ENCODE data around the gene WDFY1. TPM values are rescaled to one million over a fixed set of nuclear protein-coding genes. Genes with fewer than 3 reads are reported as not detected.

The WDFY1 gene
- polyA plus RNA-seq, 3 donors = 31.7 to 59.8 (median 40.7) TPM

DNA sequence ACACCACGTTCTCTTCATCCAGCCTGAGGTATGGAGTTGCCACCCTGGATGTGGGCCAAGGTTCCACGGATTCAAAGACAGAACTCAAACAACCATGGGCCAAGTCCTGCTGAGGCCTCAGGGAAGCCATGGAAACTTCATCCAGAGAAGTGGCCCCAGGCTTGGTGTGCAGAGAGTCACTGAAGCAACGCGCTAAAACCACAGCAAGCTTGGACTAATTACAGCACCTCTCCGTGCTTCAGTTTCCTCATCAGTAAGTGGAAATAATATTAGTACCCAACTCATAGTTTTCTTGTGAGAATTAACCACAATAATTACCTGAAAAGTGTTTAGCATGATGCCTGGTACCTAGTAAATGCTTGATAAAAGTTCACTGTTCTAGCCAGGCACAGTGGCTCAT lies 88.6 kb downstream of the WDFY1 start:
- H3K4me1 ChIP-seq (ENCODE audit: control insufficient read depth in 1 of 2, insufficient read depth in 2 of 2, low read length in 2 of 2) = no peaks in the 10 kb centered on the region
- peak overlapping the region in 3 of 7 donors; percentile 25 to 55 (median 38) for H3K27ac Mint-ChIP-seq
- H3K9ac ChIP-seq (ENCODE audit: insufficient read depth, low read length, poor library complexity, severe bottlenecking) = no peak overlapping the region
- H3K4me3 ChIP-seq (replicated peaks in 1 of 3; ENCODE audit: low read depth in 2 of 3, low read length in 3 of 3) = no peak overlapping the region
- no peak overlapping the region for H3K4me2 ChIP-seq (replicated peaks; ENCODE audit: extremely low read depth, low read length, poor library complexity, severe bottlenecking)
- no peak overlapping the region for H2AFZ ChIP-seq (ENCODE audit: insufficient read depth, low read depth, low read length, poor library complexity, severe bottlenecking)
- H3K4me1 Mint-ChIP-seq = peaks cover 7% of the 10 kb centered on the region
- 56% methylated on average over 1 of the region's 5 CpGs for WGBS (ENCODE audit: insufficient coverage)
- peaks cover 40 to 44% of the 10 kb centered on the region in 2 donors for H3K36me3 Mint-ChIP-seq
- no peak overlapping the region for H3K4me3 Mint-ChIP-seq
- peaks cover 0 to 2% (median 0%) of the 10 kb centered on the region in 7 donors for H3K9me3 Mint-ChIP-seq
- H3K27ac ChIP-seq (ENCODE audit: low read depth in 1 of 2, low read length in 2 of 2) = no peak overlapping the region
- H4K20me1 ChIP-seq (ENCODE audit: insufficient read depth, low read length) = no peaks in the 10 kb centered on the region
- H3K36me3 ChIP-seq (replicated peaks in 1 of 2; ENCODE audit: control insufficient read depth in 1 of 2, insufficient read depth in 2 of 2, low read length in 2 of 2) = peaks cover 19 to 58% of the 10 kb centered on the region in 2 donors
- no peaks in the 10 kb centered on the region for H3K9me3 ChIP-seq (replicated peaks in 1 of 2; ENCODE audit: control insufficient read depth in 1 of 2, insufficient read depth in 1 of 2, low read length in 2 of 2)
- H3K27me3 Mint-ChIP-seq (ENCODE audit: low read depth in 3 of 3) = peaks cover 0 to 1% (median 0%) of the 10 kb centered on the region in 3 donors
- H3K27me3 ChIP-seq (ENCODE audit: control insufficient read depth in 2 of 2, insufficient read depth in 2 of 2, low read length in 2 of 2) = no peaks in the 10 kb centered on the region
- TF ChIP-seq, protein P1, sequence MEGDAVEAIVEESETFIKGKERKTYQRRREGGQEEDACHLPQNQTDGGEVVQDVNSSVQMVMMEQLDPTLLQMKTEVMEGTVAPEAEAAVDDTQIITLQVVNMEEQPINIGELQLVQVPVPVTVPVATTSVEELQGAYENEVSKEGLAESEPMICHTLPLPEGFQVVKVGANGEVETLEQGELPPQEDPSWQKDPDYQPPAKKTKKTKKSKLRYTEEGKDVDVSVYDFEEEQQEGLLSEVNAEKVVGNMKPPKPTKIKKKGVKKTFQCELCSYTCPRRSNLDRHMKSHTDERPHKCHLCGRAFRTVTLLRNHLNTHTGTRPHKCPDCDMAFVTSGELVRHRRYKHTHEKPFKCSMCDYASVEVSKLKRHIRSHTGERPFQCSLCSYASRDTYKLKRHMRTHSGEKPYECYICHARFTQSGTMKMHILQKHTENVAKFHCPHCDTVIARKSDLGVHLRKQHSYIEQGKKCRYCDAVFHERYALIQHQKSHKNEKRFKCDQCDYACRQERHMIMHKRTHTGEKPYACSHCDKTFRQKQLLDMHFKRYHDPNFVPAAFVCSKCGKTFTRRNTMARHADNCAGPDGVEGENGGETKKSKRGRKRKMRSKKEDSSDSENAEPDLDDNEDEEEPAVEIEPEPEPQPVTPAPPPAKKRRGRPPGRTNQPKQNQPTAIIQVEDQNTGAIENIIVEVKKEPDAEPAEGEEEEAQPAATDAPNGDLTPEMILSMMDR (IDR thresholded peaks at IDR 0.05) = no peak
- intact Hi-C loops (cut with micrococcal nuclease) = no loop called here
- DNase-seq = no peak
- H3K79me2 ChIP-seq (ENCODE audit: insufficient read depth, low read length) = no peaks in the 10 kb centered on the region

DNA sequence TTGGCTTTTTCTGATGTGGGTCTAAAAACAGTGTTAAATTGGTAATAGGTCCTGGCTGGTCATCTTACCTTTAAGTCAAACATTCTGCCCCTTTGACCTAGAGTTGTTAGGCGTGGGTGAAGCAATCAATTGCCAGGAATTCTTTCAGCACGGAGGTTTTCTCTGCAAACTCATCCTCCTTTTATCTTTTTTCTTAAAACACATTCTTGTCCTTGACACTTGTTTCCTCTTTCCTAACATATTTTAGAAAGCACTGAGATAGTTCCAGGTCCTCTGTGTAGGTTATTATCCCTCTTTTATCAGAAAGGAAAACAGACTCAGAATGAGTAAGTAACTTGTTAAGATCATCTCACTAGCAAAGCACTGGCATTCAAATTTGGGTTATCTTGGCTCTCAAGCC lies 89.1 kb downstream of the WDFY1 start:
- Mint-ChIP-seq H3K9me3 (peaks cover 0 to 6% (median 5%) of the 10 kb centered on the region in 7 donors), H3K36me3 (peaks cover 43 to 49% of the 10 kb centered on the region in 2 donors), H3K27me3 (ENCODE audit: low read depth in 3 of 3) (peaks cover 0 to 1% (median 0%) of the 10 kb centered on the region in 3 donors), H3K27ac (no peak overlapping the region), H3K4me1 (peaks cover 7% of the 10 kb centered on the region), H3K4me3 (no peak overlapping the region)
- DNase-seq = no peak
- Histone ChIP-seq H3K4me2 (replicated peaks; ENCODE audit: extremely low read depth, low read length, poor library complexity, severe bottlenecking) (no peak overlapping the region), H3K27me3 (ENCODE audit: control insufficient read depth in 2 of 2, insufficient read depth in 2 of 2, low read length in 2 of 2) (no peaks in the 10 kb centered on the region), H2AFZ (ENCODE audit: insufficient read depth, low read depth, low read length, poor library complexity, severe bottlenecking) (no peak overlapping the region), H3K27ac (ENCODE audit: low read depth in 1 of 2, low read length in 2 of 2) (no peak overlapping the region), H3K9me3 (replicated peaks in 1 of 2; ENCODE audit: control insufficient read depth in 1 of 2, insufficient read depth in 1 of 2, low read length in 2 of 2) (no peaks in the 10 kb centered on the region), H3K9ac (ENCODE audit: insufficient read depth, low read length, poor library complexity, severe bottlenecking) (no peak overlapping the region), H3K4me1 (ENCODE audit: control insufficient read depth in 1 of 2, insufficient read depth in 2 of 2, low read length in 2 of 2) (no peaks in the 10 kb centered on the region), H3K4me3 (replicated peaks in 1 of 3; ENCODE audit: low read depth in 2 of 3, low read length in 3 of 3) (no peak overlapping the region), H3K79me2 (ENCODE audit: insufficient read depth, low read length) (no peaks in the 10 kb centered on the region), H4K20me1 (ENCODE audit: insufficient read depth, low read length) (no peaks in the 10 kb centered on the region), H3K36me3 (replicated peaks in 1 of 2; ENCODE audit: control insufficient read depth in 1 of 2, insufficient read depth in 2 of 2, low read length in 2 of 2) (peaks cover 19 to 58% of the 10 kb centered on the region in 2 donors)
- TF ChIP-seq, protein P1 (IDR thresholded peaks at IDR 0.05) = no peak
- no CpG with 5 or more reads among the region's 2 CpGs for WGBS (ENCODE audit: insufficient coverage)
- intact Hi-C loops (cut with micrococcal nuclease) = no loop called here
